ENCODE data around the gene PLEKHG4B. TPM values are rescaled to one million over a fixed set of nuclear protein-coding genes. Genes with fewer than 3 reads are reported as not detected.

The PLEKHG4B gene
- total and polyA plus RNA-seq, 4 donors = 4.2 to 18.2 (median 13.7) TPM

DNA sequence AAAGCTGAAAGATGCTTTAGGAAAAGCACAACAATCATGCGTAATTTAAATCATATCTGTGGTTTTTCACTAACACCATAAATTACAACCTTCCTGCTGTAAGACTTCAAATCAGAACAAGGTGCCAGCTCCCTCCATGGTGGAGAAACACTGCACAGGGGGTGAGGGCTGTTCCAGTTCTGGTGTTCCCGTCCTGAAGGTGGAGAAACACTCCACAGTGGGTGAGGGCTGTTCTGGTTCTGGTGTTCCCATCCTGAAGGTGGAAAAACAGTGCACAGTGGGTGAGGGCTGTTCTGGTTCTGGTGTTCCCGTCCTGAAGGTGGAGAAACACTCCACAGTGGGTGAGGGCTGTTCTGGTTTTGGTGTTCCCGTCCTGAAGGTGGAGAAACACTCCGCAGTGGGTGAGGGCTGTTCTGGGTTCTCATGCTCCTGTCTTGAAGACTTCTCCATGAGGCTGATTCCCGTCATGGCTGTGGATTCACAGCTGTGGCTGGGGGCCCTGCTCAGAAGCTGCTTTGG lies 12.9 kb downstream of the PLEKHG4B start:
- Histone ChIP-seq H3K36me3 (ENCODE audit: control insufficient read depth, insufficient read depth, low read length) (peaks cover 14% of the 10 kb centered on the region), H3K27ac (ENCODE audit: low read depth, low read length) (no peak overlapping the region), H3K4me3 (ENCODE audit: low read depth, low read length) (no peak overlapping the region), H3K27me3 (ENCODE audit: control insufficient read depth, insufficient read depth, low read length) (no peaks in the 10 kb centered on the region), H3K4me1 (ENCODE audit: control insufficient read depth, insufficient read depth, low read length) (peaks cover 29% of the 10 kb centered on the region), H3K9me3 (ENCODE audit: control insufficient read depth, insufficient read depth, low read length) (no peaks in the 10 kb centered on the region)
- no peak for DNase-seq (ENCODE audit: low read depth in 4 of 6, low spot score in 6 of 6)
- WGBS (ENCODE audit: insufficient coverage) = 87% methylated on average over 3 of the region's 6 CpGs

DNA sequence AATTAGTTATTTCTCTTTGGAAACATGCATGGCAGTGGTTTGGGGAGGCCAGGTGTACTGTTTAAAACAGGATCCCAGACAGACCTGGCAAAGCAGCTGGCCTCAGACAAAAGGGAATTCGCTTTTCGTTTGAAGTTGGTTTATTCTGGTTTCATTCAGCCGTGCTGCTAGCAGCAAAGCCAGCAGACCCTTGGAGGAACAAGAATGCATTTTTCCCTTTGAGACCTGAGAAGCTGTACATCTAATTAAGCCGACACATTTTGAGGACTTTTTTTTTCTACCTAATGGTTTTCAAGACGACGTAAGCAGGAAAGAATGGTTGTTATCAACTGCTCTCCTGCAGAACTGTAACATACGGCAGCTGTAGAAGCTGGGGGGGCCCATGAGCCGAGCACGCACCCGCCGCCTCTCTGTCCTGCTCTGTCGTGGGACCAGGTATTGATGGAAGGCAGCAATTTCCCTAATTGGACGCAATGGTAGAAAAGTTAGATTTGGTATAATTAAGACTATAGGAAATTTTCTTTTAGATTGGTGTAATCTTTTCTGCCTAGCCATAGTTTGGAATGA lies 13.6 kb downstream of the PLEKHG4B start:
- WGBS (ENCODE audit: insufficient coverage) = 41% methylated on average over 12 of the region's 13 CpGs
- Histone ChIP-seq H3K4me3 (ENCODE audit: low read depth, low read length) (no peak overlapping the region), H3K27ac (ENCODE audit: low read depth, low read length) (no peak overlapping the region)

DNA sequence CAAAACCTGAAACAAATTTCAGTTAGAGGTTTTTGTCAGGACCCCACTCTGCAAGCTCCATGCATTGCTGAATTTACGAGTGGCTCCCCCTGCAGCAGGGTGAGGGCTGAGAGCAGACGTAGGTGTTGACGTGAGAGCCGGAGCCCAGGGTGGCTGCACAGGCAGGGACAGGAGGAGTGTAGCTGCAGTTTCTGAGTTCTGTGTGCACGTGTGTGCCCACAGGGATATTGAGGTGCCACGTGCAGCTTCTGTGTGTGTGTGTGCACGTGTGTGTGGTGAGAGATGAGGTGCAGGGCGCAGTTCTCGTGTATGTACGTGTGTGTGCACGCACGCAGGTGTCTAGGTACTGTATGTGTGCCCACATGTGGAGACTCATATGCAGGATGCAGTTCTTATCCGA lies 14.6 kb downstream of the PLEKHG4B start:
- peak in 1 of 6 donors; percentile 33 for DNase-seq (ENCODE audit: low read depth in 4 of 6, low spot score in 6 of 6)
- Histone ChIP-seq H3K9me3 (ENCODE audit: control insufficient read depth, insufficient read depth, low read length) (no peaks in the 10 kb centered on the region), H3K4me1 (ENCODE audit: control insufficient read depth, insufficient read depth, low read length) (peaks cover 29% of the 10 kb centered on the region), H3K27me3 (ENCODE audit: control insufficient read depth, insufficient read depth, low read length) (no peaks in the 10 kb centered on the region), H3K36me3 (ENCODE audit: control insufficient read depth, insufficient read depth, low read length) (peaks cover 27% of the 10 kb centered on the region), H3K4me3 (ENCODE audit: low read depth, low read length) (no peak overlapping the region), H3K27ac (ENCODE audit: low read depth, low read length) (no peak overlapping the region)
- WGBS (ENCODE audit: insufficient coverage) = 67% methylated on average over 13 of the region's 13 CpGs

More for the DNA sequence above, 13.6 kb downstream of the PLEKHG4B start:
- Histone ChIP-seq H3K27me3 (ENCODE audit: control insufficient read depth, insufficient read depth, low read length) (no peaks in the 10 kb centered on the region), H3K36me3 (ENCODE audit: control insufficient read depth, insufficient read depth, low read length) (peaks cover 21% of the 10 kb centered on the region), H3K4me1 (ENCODE audit: control insufficient read depth, insufficient read depth, low read length) (peaks cover 29% of the 10 kb centered on the region), H3K9me3 (ENCODE audit: control insufficient read depth, insufficient read depth, low read length) (no peaks in the 10 kb centered on the region)
- DNase-seq (ENCODE audit: low read depth in 4 of 6, low spot score in 6 of 6) = peak in 1 of 6 donors; percentile 84

DNA sequence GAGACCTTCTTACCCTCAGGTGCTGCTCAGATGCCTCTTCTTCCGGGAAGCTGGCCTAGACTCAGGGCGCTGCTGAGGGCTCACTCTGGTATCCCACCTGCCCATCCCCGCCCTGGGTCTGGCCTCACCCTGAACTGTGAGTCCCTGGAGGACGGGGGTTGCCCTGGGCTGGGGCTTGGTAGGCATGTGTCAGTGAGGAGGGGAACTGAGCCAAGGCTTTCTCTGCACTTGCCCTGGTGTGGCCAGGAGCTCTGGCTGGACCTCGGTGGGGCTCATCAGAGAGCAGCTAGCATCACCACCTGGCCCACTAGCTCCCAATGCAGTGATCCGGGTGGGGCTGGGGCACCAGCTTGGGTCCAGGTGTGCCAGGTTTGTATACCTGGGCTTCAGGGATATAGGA lies 15.6 kb downstream of the PLEKHG4B start:
- peaks cover 31% of the 10 kb centered on the region for H3K36me3 ChIP-seq (ENCODE audit: control insufficient read depth, insufficient read depth, low read length)
- peaks cover 27% of the 10 kb centered on the region for H3K4me1 ChIP-seq (ENCODE audit: control insufficient read depth, insufficient read depth, low read length)
- 91% methylated on average over 4 of the region's 6 CpGs for WGBS (ENCODE audit: insufficient coverage)

DNA sequence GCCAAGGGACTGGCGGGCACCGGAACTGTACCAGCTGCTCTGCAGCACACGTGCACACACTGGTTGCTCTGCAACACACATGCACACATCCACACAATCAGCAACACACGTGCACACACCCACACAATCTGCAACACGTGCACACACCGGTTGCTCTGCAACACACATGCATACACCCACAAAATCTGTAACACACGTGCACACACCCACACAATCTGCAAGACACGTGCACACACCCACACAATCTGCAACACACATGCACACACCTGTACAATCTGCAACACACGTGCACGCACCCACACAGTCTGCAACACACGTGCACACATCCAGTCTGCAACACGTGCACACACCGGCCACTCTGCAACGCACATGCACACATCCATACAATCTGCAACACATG lies 17.9 kb downstream of the PLEKHG4B start:
- H3K27me3 ChIP-seq (ENCODE audit: control insufficient read depth, insufficient read depth, low read length) = no peaks in the 10 kb centered on the region
- DNase-seq (ENCODE audit: low read depth in 4 of 6, low spot score in 6 of 6) = no peak
- H3K4me1 ChIP-seq (ENCODE audit: control insufficient read depth, insufficient read depth, low read length) = peaks cover 22% of the 10 kb centered on the region
- peaks cover 38% of the 10 kb centered on the region for H3K36me3 ChIP-seq (ENCODE audit: control insufficient read depth, insufficient read depth, low read length)
- 96% methylated on average over 14 of the region's 14 CpGs for WGBS (ENCODE audit: insufficient coverage)
- H3K4me3 ChIP-seq (ENCODE audit: low read depth, low read length) = no peak overlapping the region
- no peaks in the 10 kb centered on the region for H3K9me3 ChIP-seq (ENCODE audit: control insufficient read depth, insufficient read depth, low read length)
- no peak overlapping the region for H3K27ac ChIP-seq (ENCODE audit: low read depth, low read length)

More for the DNA sequence above, 15.6 kb downstream of the PLEKHG4B start:
- Histone ChIP-seq H3K4me3 (ENCODE audit: low read depth, low read length) (no peak overlapping the region), H3K27me3 (ENCODE audit: control insufficient read depth, insufficient read depth, low read length) (no peaks in the 10 kb centered on the region), H3K27ac (ENCODE audit: low read depth, low read length) (no peak overlapping the region), H3K9me3 (ENCODE audit: control insufficient read depth, insufficient read depth, low read length) (no peaks in the 10 kb centered on the region)
- DNase-seq (ENCODE audit: low read depth in 4 of 6, low spot score in 6 of 6) = no peak

DNA sequence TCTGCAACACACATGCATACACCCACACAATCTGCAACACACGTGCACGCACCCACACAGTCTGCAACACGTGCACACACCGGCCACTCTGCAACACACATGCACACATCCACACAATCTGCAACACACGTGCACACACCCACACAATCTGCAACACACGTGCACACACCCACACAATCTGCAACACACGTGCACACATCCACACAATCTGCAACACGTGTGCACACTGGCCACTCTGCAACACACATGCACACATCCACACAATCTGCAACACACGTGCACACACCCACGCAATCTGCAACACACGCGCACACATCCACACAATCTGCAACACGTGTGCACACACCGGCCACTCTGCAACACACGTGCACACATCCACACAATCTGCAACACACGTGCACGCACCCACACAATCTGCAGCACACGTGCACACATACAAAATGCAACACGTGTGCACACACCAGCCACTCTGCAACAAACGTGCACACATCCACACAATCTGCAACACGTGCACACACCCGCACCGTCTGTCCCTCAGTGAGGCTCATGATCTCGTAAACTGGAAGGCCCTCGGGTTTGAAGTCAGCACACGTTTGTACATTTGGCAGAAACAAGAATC lies 18.4 kb downstream of the PLEKHG4B start:
- Histone ChIP-seq H3K4me1 (ENCODE audit: control insufficient read depth, insufficient read depth, low read length) (peaks cover 22% of the 10 kb centered on the region), H3K4me3 (ENCODE audit: low read depth, low read length) (no peak overlapping the region), H3K36me3 (ENCODE audit: control insufficient read depth, insufficient read depth, low read length) (peaks cover 38% of the 10 kb centered on the region), H3K27me3 (ENCODE audit: control insufficient read depth, insufficient read depth, low read length) (no peaks in the 10 kb centered on the region), H3K9me3 (ENCODE audit: control insufficient read depth, insufficient read depth, low read length) (no peaks in the 10 kb centered on the region), H3K27ac (ENCODE audit: low read depth, low read length) (no peak overlapping the region)
- WGBS (ENCODE audit: insufficient coverage) = 96% methylated on average over 26 of the region's 26 CpGs
- DNase-seq (ENCODE audit: low read depth in 4 of 6, low spot score in 6 of 6) = no peak

DNA sequence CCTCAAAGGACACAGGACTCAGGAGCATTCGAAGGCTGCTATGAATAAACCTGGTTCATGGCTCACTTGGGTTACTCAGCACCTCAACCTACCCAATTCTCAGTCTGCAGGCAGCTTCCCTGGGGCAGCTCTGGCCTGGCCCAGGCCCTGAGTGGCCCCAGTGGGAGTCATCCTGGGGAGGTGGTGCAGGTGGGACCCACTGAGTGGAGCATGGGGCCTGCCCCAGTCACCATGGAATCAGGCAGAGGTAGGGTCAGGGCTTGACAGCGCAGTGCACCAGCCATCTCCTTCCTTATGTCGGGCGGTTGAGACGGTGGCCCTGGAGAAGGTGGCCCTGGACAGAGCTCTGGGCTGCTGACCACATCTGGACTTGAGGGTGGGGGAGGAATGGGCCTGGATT lies 19.2 kb downstream of the PLEKHG4B start:
- Histone ChIP-seq H3K4me1 (ENCODE audit: control insufficient read depth, insufficient read depth, low read length) (peaks cover 14% of the 10 kb centered on the region), H3K27ac (ENCODE audit: low read depth, low read length) (no peak overlapping the region), H3K27me3 (ENCODE audit: control insufficient read depth, insufficient read depth, low read length) (no peaks in the 10 kb centered on the region), H3K9me3 (ENCODE audit: control insufficient read depth, insufficient read depth, low read length) (no peaks in the 10 kb centered on the region), H3K36me3 (ENCODE audit: control insufficient read depth, insufficient read depth, low read length) (peaks cover 38% of the 10 kb centered on the region), H3K4me3 (ENCODE audit: low read depth, low read length) (no peak overlapping the region)
- WGBS (ENCODE audit: insufficient coverage) = 100% methylated on average over 5 of the region's 5 CpGs
- DNase-seq (ENCODE audit: low read depth in 4 of 6, low spot score in 6 of 6) = no peak

DNA sequence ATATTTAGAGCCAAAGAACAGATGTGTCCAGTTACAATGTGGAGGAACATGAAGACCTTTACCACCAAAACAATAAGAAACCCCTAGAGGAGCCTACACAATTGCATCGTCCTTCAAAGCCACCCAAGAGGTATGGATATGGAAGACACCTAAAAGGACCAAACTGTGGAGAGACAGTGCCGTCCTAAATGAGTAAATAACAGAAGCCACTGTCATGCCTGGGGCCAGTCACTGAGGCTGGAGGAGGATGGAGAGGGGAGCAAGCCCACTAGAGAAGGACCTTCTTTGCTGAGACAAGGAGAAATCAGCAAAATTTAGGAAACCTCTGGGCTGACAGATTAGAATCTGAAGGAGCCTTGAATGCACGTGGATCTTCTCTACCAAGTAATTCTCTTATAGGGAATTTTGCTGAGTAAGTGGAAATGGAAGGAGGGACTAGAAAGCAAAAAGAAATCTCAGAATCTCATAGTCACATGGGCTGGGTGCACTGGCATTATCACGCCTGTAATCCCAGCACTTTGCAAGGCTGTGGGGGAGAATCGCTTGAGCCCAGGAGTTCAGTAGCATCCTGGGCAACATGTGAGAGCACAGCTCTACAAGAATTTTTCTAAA lies 27.6 kb downstream of the PLEKHG4B start:
- no peak for DNase-seq (ENCODE audit: low read depth in 4 of 6, low spot score in 6 of 6)
- Histone ChIP-seq H3K4me1 (ENCODE audit: control insufficient read depth, insufficient read depth, low read length) (no peaks in the 10 kb centered on the region), H3K27ac (ENCODE audit: low read depth, low read length) (no peak overlapping the region), H3K9me3 (ENCODE audit: control insufficient read depth, insufficient read depth, low read length) (no peaks in the 10 kb centered on the region), H3K4me3 (ENCODE audit: low read depth, low read length) (no peak overlapping the region), H3K27me3 (ENCODE audit: control insufficient read depth, insufficient read depth, low read length) (no peaks in the 10 kb centered on the region), H3K36me3 (ENCODE audit: control insufficient read depth, insufficient read depth, low read length) (no peaks in the 10 kb centered on the region)
- 96% methylated on average over 3 of the region's 5 CpGs for WGBS (ENCODE audit: insufficient coverage)

DNA sequence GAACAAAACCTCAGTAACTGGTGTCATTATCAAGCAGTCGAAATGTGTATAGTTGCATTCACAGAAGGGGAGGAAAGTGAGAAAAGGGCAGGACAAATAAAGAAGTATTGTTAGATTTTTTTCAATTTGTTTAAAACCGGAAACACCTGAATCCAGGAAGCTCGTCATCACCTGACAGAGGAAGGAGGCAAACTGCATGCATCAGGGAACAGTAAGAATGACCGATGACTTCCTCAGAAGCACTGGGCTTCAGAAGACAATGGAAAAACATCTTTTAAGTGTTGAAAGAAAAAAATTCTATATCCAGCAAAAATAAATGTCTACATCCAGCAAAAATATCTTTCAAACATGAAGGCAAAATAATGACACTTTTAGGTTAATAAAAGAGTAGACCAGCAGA lies 29.5 kb downstream of the PLEKHG4B start:
- no peak for DNase-seq (ENCODE audit: low read depth in 4 of 6, low spot score in 6 of 6)
- H3K27me3 ChIP-seq (ENCODE audit: control insufficient read depth, insufficient read depth, low read length) = no peaks in the 10 kb centered on the region
- no peak overlapping the region for H3K4me3 ChIP-seq (ENCODE audit: low read depth, low read length)
- H3K9me3 ChIP-seq (ENCODE audit: control insufficient read depth, insufficient read depth, low read length) = no peaks in the 10 kb centered on the region
- H3K27ac ChIP-seq (ENCODE audit: low read depth, low read length) = no peak overlapping the region
- no peaks in the 10 kb centered on the region for H3K4me1 ChIP-seq (ENCODE audit: control insufficient read depth, insufficient read depth, low read length)
- no peaks in the 10 kb centered on the region for H3K36me3 ChIP-seq (ENCODE audit: control insufficient read depth, insufficient read depth, low read length)
- WGBS (ENCODE audit: insufficient coverage) = 89% methylated on average over 3 of the region's 4 CpGs

DNA sequence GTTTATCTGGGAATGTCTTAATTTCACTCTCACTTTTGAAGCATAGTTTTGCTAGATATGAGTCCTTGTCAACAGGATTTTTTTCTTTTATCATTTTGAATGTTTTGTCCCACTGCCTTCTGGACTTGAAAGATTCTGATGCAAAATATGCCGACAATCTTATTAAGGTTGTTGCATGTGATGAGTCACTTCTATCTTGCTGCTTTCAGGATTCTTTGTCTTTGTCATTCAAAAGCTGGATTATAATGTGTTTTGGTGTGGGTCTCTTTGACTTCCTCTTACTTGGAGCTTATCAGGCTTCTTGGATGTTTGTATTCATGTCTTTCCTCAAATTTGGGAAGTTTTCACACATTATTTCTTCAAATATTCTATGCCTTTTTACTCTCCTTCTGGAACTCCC lies 33.8 kb downstream of the PLEKHG4B start:
- no peak for DNase-seq (ENCODE audit: low read depth in 4 of 6, low spot score in 6 of 6)
- no CpG with 5 or more reads among the region's 1 CpG for WGBS (ENCODE audit: insufficient coverage)
- Histone ChIP-seq H3K4me1 (ENCODE audit: control insufficient read depth, insufficient read depth, low read length) (peaks cover 7% of the 10 kb centered on the region), H3K27ac (ENCODE audit: low read depth, low read length) (no peak overlapping the region), H3K36me3 (ENCODE audit: control insufficient read depth, insufficient read depth, low read length) (no peaks in the 10 kb centered on the region), H3K9me3 (ENCODE audit: control insufficient read depth, insufficient read depth, low read length) (no peaks in the 10 kb centered on the region), H3K4me3 (ENCODE audit: low read depth, low read length) (no peak overlapping the region), H3K27me3 (ENCODE audit: control insufficient read depth, insufficient read depth, low read length) (no peaks in the 10 kb centered on the region)
